Measurements from ENCODE around the gene DNAH10.

Gene DNAH10

GRCh38 chr12:123931686-123932321 lies 169.7 kb downstream of the DNAH10 start:
- Histone ChIP-seq H3K27ac (no peak overlapping the region), H3K4me3 (no peak overlapping the region)
- DNase-seq (ENCODE audit: low spot score) = no peak
- TF ChIP-seq, protein P1, sequence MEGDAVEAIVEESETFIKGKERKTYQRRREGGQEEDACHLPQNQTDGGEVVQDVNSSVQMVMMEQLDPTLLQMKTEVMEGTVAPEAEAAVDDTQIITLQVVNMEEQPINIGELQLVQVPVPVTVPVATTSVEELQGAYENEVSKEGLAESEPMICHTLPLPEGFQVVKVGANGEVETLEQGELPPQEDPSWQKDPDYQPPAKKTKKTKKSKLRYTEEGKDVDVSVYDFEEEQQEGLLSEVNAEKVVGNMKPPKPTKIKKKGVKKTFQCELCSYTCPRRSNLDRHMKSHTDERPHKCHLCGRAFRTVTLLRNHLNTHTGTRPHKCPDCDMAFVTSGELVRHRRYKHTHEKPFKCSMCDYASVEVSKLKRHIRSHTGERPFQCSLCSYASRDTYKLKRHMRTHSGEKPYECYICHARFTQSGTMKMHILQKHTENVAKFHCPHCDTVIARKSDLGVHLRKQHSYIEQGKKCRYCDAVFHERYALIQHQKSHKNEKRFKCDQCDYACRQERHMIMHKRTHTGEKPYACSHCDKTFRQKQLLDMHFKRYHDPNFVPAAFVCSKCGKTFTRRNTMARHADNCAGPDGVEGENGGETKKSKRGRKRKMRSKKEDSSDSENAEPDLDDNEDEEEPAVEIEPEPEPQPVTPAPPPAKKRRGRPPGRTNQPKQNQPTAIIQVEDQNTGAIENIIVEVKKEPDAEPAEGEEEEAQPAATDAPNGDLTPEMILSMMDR (IDR thresholded peaks at IDR 0.05) = no peak

- no peak for DNase-seq (ENCODE audit: low spot score)
- Histone ChIP-seq H3K4me3 (no peak overlapping the region), H3K27ac (no peak overlapping the region)
- TF ChIP-seq, protein P1 (IDR thresholded peaks at IDR 0.05) = no peak
Measured at GRCh38 chr12:123933214-123933613, 171.1 kb downstream of the DNAH10 start.

DNA sequence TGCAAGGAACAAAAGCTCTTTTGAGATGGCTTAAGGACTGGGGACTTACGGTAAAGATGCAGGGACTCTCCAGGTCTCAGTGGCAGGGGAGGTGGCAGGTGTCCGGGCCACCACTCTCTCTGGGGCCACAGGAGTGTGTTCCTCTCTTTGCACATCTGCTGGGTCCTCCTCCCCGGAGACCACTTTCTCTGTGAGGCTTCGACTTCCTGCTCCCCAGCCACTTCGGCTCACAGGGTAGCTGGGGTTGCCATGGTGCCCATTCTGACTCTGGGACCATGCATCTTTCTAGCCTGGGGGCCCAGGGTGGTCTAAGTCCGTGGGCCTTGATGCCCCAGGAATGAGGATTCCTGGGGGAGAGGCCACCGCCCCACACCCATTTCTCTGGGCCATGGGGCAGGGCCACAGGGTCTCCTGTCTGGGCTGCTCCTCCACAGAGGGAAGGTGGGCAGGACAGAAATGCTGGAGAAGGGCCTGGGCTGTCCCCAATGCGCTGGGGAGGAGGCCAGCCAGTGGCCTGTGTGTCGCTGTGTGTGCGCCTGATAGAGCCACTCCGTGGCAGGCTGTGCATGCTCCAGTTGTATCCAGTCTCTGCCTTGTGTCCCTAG lies 172.0 kb downstream of the DNAH10 start:
- DNase-seq (ENCODE audit: low spot score) = no peak
- TF ChIP-seq, protein P1 (IDR thresholded peaks at IDR 0.05) = no peak
- Histone ChIP-seq H3K27ac (no peak overlapping the region), H3K4me3 (no peak overlapping the region)

GRCh38 chr12:123934829-123935228 lies 172.7 kb downstream of the DNAH10 start:
- H3K4me3 ChIP-seq = no peak overlapping the region
- no peak overlapping the region for H3K27ac ChIP-seq
- TF ChIP-seq, protein P1 (IDR thresholded peaks at IDR 0.05) = no peak
- DNase-seq (ENCODE audit: low spot score) = no peak

GRCh38 chr12:123935956-123936355 lies 173.9 kb downstream of the DNAH10 start:
- TF ChIP-seq, protein P1 (IDR thresholded peaks at IDR 0.05) = no peak
- no peak overlapping the region for H3K27ac ChIP-seq
- H3K4me3 ChIP-seq = no peak overlapping the region
- no peak for DNase-seq (ENCODE audit: low spot score)

- TF ChIP-seq, protein P1 (IDR thresholded peaks at IDR 0.05) = no peak
- H3K27ac ChIP-seq = no peak overlapping the region
- H3K4me3 ChIP-seq = no peak overlapping the region
- DNase-seq (ENCODE audit: low spot score) = no peak
Measured at GRCh38 chr12:123936471-123936870, 174.4 kb downstream of the DNAH10 start.
